ENCODE results near the gene AHNAK.
A peak's percentile ranks its signal among the peaks of the same experiment; 100 is the strongest.
"Not testable (repeated sequence)": the region's sequence is repeated elsewhere in the genome, so short reads cannot be mapped to it uniquely, and the experiment has no call there.

AHNAK gene

DNA sequence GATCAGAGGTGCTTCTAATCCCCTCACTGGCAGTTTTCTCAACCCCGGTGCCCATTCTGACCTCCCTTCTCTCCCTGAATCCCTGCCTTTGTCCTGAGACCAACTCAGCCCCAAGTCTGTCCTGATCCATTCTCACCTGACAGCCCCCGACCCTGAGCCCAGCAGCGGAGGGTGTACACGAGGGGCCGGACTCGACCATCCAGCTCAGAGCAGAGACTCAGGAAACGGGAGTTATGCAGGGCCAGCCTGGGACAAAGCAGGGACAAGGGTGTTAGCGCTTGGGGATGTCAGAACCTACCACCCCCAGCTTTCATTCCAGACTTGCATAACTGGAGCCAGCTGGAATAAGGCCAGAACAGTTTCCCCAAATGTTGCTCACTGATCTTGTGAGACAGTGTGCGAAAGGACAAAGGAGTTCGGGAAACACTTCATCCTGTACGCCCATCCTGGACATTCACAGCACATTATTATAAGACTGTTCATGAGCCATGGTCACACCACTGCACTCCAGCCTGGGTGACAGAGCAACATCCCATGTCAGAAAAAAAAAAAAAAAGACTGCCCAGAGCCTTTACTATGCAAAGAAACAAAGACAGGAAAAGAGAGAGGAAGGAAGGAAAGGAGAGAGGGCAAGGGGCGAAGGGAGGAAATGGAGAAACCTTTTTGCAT lies 30.6 kb upstream of the AHNAK start:
- H3K36me3 ChIP-seq (ENCODE audit: insufficient read depth, low read length) = peaks cover 40% of the 10 kb centered on the region
- H3K4me1 ChIP-seq (ENCODE audit: insufficient read depth, low read length) = peaks cover 24% of the 10 kb centered on the region
- H3K9me3 ChIP-seq (ENCODE audit: low read length) = no peaks in the 10 kb centered on the region
- no peak overlapping the region for H2AFZ ChIP-seq (ENCODE audit: low read depth, low read length)
- H3K4me3 ChIP-seq (ENCODE audit: low read length) = no peak overlapping the region
- H3K27me3 ChIP-seq (ENCODE audit: insufficient read depth, low read length) = no peaks in the 10 kb centered on the region

DNA sequence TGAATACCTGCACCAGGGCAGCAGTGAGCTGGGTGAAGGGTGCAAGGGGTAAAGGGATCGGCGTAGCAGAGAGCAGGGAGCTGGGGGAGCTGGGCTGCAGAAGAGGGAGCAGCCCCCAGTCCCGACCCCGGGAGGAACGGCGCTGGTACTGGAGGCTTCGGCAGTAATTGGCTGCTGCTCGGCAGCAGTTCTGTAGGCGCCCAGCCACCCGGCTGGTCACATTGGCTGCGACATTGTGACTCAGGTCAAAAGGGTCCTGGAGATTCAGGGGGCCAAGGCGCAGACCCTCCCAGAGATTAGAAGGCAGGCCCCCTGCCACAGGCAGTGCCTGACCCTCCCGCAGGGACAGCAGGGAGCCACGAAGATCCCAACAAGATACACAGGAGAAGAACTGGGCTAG lies 29.2 kb upstream of the AHNAK start:
- peaks cover 45% of the 10 kb centered on the region for H3K36me3 ChIP-seq (ENCODE audit: insufficient read depth, low read length)
- no peaks in the 10 kb centered on the region for H3K27me3 ChIP-seq (ENCODE audit: insufficient read depth, low read length)
- no peak overlapping the region for H2AFZ ChIP-seq (ENCODE audit: low read depth, low read length)
- peaks cover 29% of the 10 kb centered on the region for H3K4me1 ChIP-seq (ENCODE audit: insufficient read depth, low read length)
- H3K4me3 ChIP-seq (ENCODE audit: low read length) = no peak overlapping the region
- no peaks in the 10 kb centered on the region for H3K9me3 ChIP-seq (ENCODE audit: low read length)

DNA sequence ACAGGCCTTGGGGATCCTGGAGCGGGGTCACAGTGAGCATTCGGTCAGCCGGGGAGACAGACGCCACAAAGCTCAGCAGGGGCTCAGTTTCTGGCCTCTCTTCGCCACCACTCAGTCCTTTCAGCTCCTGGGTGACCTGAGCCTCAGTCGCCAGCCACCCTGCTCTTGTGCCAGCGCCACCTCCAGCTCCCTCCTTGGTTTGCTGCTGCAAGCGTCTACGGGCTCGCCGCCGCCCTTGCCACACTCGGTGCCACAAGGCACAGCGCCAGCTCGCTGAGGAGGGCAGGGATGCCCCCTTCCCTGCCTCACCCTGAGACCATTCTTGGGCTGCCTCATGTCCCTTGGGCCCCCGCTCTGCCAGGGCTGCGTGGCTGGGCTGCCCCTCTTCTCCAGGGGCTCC lies 28.6 kb upstream of the AHNAK start:
- Histone ChIP-seq H3K36me3 (ENCODE audit: insufficient read depth, low read length) (peaks cover 51% of the 10 kb centered on the region), H3K9me3 (ENCODE audit: low read length) (no peaks in the 10 kb centered on the region), H3K4me1 (ENCODE audit: insufficient read depth, low read length) (peaks cover 29% of the 10 kb centered on the region), H3K27me3 (ENCODE audit: insufficient read depth, low read length) (no peaks in the 10 kb centered on the region), H2AFZ (ENCODE audit: low read depth, low read length) (no peak overlapping the region), H3K4me3 (ENCODE audit: low read length) (no peak overlapping the region)

DNA sequence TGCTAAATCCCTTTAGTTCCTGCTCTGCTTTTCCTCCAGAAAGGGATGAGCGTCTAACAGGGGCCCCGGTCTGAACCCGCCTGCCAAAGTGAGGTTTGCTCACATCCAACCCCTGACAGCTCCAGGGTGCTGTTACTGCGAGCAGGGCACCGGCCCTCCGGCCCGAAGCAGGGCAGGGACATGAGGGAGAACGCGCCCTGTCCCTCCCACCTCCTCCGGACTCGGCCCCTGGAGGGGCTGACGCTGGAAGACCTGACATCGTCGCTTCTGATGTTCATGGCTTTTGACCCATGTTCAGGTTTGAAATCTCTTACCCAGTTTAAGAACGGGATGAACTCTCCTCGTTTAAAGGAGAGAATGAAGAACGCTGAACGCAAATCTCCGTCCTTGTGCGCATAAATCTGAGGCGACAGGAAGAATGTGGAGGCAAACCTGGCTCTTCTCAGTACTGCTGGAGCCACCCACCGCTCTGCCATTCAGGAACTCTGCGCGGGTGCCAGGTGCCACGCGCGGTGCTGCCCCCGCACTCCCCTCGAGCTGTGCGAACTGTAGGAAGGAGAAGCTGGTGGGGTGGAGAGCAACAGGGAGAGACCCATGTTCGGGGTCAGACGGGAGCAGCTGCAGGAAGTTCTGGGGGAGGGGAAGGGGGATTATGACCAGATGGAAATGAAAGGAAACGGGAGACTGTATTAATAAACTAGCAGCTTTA lies 27.9 kb upstream of the AHNAK start:
- no peaks in the 10 kb centered on the region for H3K27me3 ChIP-seq (ENCODE audit: insufficient read depth, low read length)
- H3K36me3 ChIP-seq (ENCODE audit: insufficient read depth, low read length) = peaks cover 54% of the 10 kb centered on the region
- peaks cover 29% of the 10 kb centered on the region for H3K4me1 ChIP-seq (ENCODE audit: insufficient read depth, low read length)
- peak overlapping the region; percentile 89 for H3K4me3 ChIP-seq (ENCODE audit: low read length)
- peak overlapping the region; percentile 13 for H2AFZ ChIP-seq (ENCODE audit: low read depth, low read length)
- H3K9me3 ChIP-seq (ENCODE audit: low read length) = no peaks in the 10 kb centered on the region

DNA sequence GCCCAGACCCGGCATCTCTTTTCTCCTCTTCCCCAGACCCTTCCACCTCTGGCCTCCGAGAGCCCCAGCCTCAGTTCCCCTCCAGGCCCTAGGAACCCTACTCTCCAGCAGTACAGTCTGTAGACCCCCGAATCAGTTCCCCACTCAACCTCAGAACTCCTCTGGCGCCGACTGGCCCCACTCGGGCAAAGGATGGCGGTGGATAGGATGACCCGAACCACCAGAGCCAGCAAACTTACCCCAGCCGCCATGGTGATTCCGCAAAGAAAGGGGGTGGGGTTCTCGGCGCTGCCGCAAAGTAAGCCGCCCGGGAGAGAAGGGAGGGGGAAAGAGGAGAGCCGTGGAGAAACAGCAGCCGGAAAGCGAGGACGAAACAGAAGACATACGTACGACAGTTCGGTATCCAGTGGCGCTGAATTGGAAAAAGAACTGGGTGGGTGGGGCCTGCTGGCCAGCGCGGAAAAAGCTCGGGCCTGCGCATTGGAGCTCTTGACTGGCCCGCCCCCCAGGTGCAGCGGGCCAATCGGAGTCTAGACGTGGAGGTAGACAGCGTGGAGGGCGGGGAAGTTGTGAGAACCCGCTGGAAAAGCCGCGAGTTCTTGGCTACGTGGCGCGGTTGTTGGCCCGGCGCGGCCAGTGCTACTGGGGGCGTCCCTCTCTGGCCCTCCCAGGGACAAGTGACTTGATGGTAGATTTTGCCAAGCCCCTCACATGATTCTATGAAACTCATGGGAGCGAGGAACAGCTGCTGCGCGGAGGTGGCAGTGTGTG lies 27.2 kb upstream of the AHNAK start, which contains the start of gene EEF1G:
Gene EEF1G, minus strand, starts transcription at position 300 of the 771 bp plus-strand sequence. Its CDS starts 49 bp downstream, at position 251.
- peaks cover 52% of the 10 kb centered on the region for H3K36me3 ChIP-seq (ENCODE audit: insufficient read depth, low read length)
- no peaks in the 10 kb centered on the region for H3K27me3 ChIP-seq (ENCODE audit: insufficient read depth, low read length)
- no peaks in the 10 kb centered on the region for H3K9me3 ChIP-seq (ENCODE audit: low read length)
- peak within 1 kb of the TSS; percentile 15 for H2AFZ ChIP-seq (ENCODE audit: low read depth, low read length)
- H3K4me3 ChIP-seq (ENCODE audit: low read length) = peak within 1 kb of the TSS; percentile 89
- H3K4me1 ChIP-seq (ENCODE audit: insufficient read depth, low read length) = peaks cover 29% of the 10 kb centered on the region

- peak overlapping the region; percentile 15 for H2AFZ ChIP-seq (ENCODE audit: low read depth, low read length)
- H3K9me3 ChIP-seq (ENCODE audit: low read length) = no peaks in the 10 kb centered on the region
- peak overlapping the region; percentile 89 for H3K4me3 ChIP-seq (ENCODE audit: low read length)
- H3K4me1 ChIP-seq (ENCODE audit: insufficient read depth, low read length) = peaks cover 29% of the 10 kb centered on the region
- H3K27me3 ChIP-seq (ENCODE audit: insufficient read depth, low read length) = no peaks in the 10 kb centered on the region
- H3K36me3 ChIP-seq (ENCODE audit: insufficient read depth, low read length) = peaks cover 54% of the 10 kb centered on the region
Observed at GRCh38 chr11:62573006-62573591, 26.5 kb upstream of the AHNAK start.

DNA sequence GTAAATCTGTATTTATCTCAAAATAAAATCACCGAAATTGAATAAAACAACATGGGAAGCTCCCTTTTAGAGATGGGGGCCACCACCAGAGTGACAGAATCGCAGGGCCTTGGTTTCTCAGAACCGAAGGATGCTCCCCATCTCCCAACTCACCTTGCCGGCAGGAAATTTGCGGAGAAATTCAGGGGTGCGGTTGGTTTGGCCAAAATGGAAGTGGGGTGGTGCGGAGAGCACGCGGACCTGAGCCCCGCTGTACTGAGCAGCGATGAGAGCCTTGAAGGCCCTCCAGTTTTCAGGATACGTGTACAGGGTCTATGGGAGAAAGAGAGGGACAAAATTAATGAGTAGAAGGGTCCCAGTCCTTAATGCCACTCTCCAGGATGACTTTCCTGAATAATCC lies 25.8 kb upstream of the AHNAK start:
- Histone ChIP-seq H3K9me3 (ENCODE audit: low read length) (no peaks in the 10 kb centered on the region), H3K27me3 (ENCODE audit: insufficient read depth, low read length) (no peaks in the 10 kb centered on the region), H2AFZ (ENCODE audit: low read depth, low read length) (no peak overlapping the region), H3K4me1 (ENCODE audit: insufficient read depth, low read length) (peaks cover 29% of the 10 kb centered on the region), H3K4me3 (ENCODE audit: low read length) (peak overlapping the region; percentile 89), H3K36me3 (ENCODE audit: insufficient read depth, low read length) (peaks cover 56% of the 10 kb centered on the region)

GRCh38 chr11:62571493-62571892 lies 24.9 kb upstream of the AHNAK start:
- H3K4me1 ChIP-seq (ENCODE audit: insufficient read depth, low read length) = peaks cover 29% of the 10 kb centered on the region
- H2AFZ ChIP-seq (ENCODE audit: low read depth, low read length); H3K9me3 ChIP-seq (ENCODE audit: low read length); H3K27me3 ChIP-seq (ENCODE audit: insufficient read depth, low read length); H3K4me3 ChIP-seq (ENCODE audit: low read length): not testable (repeated sequence)
- H3K36me3 ChIP-seq (ENCODE audit: insufficient read depth, low read length) = peaks cover 57% of the 10 kb centered on the region

GRCh38 chr11:62570903-62571302 lies 24.3 kb upstream of the AHNAK start:
- H3K4me3 ChIP-seq (ENCODE audit: low read length); H3K9me3 ChIP-seq (ENCODE audit: low read length); H2AFZ ChIP-seq (ENCODE audit: low read depth, low read length); H3K27me3 ChIP-seq (ENCODE audit: insufficient read depth, low read length): not testable (repeated sequence)
- H3K36me3 ChIP-seq (ENCODE audit: insufficient read depth, low read length) = peaks cover 57% of the 10 kb centered on the region
- peaks cover 29% of the 10 kb centered on the region for H3K4me1 ChIP-seq (ENCODE audit: insufficient read depth, low read length)

DNA sequence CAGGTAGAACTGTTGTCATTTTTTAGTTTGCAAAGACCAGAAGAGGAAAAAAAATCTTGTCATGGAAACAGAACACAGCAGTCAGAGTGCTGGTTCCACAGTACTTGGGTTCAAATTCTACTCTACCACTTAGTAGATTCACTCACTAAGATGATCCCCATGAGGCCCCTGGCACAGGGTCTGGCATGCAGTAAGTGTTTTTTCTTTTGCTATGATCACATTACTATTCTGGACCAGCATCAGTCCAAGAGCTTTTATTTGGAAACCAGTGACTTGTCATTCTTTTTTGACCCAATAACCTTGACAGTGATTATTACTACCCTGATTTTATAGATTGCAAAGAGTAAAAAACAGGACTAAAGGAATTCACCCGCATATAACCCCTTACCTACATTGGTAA lies 23.0 kb upstream of the AHNAK start:
- H3K36me3 ChIP-seq (ENCODE audit: insufficient read depth, low read length) = peaks cover 63% of the 10 kb centered on the region
- H2AFZ ChIP-seq (ENCODE audit: low read depth, low read length) = no peak overlapping the region
- no peak overlapping the region for H3K4me3 ChIP-seq (ENCODE audit: low read length)
- peaks cover 17% of the 10 kb centered on the region for H3K4me1 ChIP-seq (ENCODE audit: insufficient read depth, low read length)
- no peaks in the 10 kb centered on the region for H3K9me3 ChIP-seq (ENCODE audit: low read length)
- H3K27me3 ChIP-seq (ENCODE audit: insufficient read depth, low read length) = no peaks in the 10 kb centered on the region

- no peak overlapping the region for H3K4me3 ChIP-seq (ENCODE audit: low read length)
Observed at GRCh38 chr11:62567018-62567633, 20.5 kb upstream of the AHNAK start.

DNA sequence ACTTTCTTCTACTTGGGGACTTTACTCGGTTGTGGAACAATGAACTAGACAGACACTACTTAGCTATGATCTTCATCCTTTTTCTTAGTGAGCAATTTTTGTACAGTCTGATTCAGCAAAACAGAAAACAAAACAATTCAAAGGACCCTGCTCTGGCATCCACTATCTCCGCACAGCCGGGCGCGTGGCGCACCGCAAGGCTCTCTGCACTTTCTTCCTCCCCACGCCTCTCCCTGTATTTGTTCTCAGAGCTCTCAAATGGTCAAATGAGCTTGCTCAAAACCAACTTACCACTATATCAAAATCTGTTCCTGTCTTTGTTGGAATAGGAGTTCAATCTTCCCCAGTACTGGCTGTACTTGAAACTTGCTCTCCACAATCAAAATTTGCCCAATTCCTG lies 19.6 kb upstream of the AHNAK start:
- Histone ChIP-seq H3K4me1 (ENCODE audit: insufficient read depth, low read length) (no peaks in the 10 kb centered on the region), H3K4me3 (ENCODE audit: low read length) (no peak overlapping the region), H2AFZ (ENCODE audit: low read depth, low read length) (no peak overlapping the region), H3K9me3 (ENCODE audit: low read length) (no peaks in the 10 kb centered on the region), H3K27me3 (ENCODE audit: insufficient read depth, low read length) (no peaks in the 10 kb centered on the region), H3K36me3 (ENCODE audit: insufficient read depth, low read length) (peaks cover 78% of the 10 kb centered on the region)

More at GRCh38 chr11:62567018-62567633, 20.5 kb upstream of the AHNAK start:
- H3K4me1 ChIP-seq (ENCODE audit: insufficient read depth, low read length) = peaks cover 5% of the 10 kb centered on the region
- H3K27me3 ChIP-seq (ENCODE audit: insufficient read depth, low read length) = no peaks in the 10 kb centered on the region
- H3K9me3 ChIP-seq (ENCODE audit: low read length) = no peaks in the 10 kb centered on the region
- H2AFZ ChIP-seq (ENCODE audit: low read depth, low read length) = no peak overlapping the region
- peaks cover 79% of the 10 kb centered on the region for H3K36me3 ChIP-seq (ENCODE audit: insufficient read depth, low read length)
